ENCODE data around the gene PFKFB3.
"Not testable (repeated sequence)": the region's sequence is repeated elsewhere in the genome, so short reads cannot be mapped to it uniquely, and the experiment has no call there.

PFKFB3 gene

DNA sequence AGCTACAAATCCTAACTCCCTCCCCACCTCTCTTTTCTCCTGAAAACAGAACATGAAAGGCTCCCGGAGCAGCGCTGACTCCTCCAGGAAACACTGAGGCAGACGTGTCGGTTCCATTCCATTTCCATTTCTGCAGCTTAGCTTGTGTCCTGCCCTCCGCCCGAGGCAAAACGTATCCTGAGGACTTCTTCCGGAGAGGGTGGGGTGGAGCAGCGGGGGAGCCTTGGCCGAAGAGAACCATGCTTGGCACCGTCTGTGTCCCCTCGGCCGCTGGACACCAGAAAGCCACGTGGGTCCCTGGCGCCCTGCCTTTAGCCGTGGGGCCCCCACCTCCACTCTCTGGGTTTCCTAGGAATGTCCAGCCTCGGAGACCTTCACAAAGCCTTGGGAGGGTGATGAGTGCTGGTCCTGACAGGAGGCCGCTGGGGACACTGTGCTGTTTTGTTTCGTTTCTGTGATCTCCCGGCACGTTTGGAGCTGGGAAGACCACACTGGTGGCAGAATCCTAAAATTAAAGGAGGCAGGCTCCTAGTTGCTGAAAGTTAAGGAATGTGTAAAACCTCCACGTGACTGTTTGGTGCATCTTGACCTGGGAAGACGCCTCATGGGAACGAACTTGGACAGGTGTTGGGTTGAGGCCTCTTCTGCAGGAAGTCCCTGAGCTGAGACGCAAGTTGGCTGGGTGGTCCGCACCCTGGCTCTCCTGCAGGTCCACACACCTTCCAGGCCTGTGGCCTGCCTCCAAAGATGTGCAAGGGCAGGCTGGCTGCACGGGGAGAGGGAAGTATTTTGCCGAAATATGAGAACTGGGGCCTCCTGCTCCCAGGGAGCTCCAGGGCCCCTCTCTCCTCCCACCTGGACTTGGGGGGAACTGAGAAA, 30.4 kb downstream of the PFKFB3 start:
- TF ChIP-seq, protein P1, sequence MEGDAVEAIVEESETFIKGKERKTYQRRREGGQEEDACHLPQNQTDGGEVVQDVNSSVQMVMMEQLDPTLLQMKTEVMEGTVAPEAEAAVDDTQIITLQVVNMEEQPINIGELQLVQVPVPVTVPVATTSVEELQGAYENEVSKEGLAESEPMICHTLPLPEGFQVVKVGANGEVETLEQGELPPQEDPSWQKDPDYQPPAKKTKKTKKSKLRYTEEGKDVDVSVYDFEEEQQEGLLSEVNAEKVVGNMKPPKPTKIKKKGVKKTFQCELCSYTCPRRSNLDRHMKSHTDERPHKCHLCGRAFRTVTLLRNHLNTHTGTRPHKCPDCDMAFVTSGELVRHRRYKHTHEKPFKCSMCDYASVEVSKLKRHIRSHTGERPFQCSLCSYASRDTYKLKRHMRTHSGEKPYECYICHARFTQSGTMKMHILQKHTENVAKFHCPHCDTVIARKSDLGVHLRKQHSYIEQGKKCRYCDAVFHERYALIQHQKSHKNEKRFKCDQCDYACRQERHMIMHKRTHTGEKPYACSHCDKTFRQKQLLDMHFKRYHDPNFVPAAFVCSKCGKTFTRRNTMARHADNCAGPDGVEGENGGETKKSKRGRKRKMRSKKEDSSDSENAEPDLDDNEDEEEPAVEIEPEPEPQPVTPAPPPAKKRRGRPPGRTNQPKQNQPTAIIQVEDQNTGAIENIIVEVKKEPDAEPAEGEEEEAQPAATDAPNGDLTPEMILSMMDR (IDR thresholded peaks at IDR 0.05; ENCODE audit: control insufficient read depth, insufficient read depth, low read depth, low read length, missing control alignments), result no peak
- no peak for DNase-seq (ENCODE audit: low read depth)
- H3K4me3 ChIP-seq (ENCODE audit: control insufficient read depth, low read depth, low read length), result no peak overlapping the region

GRCh38 chr10:6233725-6234277, 31.1 kb downstream of the PFKFB3 start:
- TF ChIP-seq, protein P1 (IDR thresholded peaks at IDR 0.05; ENCODE audit: control insufficient read depth, insufficient read depth, low read depth, low read length, missing control alignments), result no peak
- no peak for DNase-seq (ENCODE audit: low read depth)
- no peak overlapping the region for H3K4me3 ChIP-seq (ENCODE audit: control insufficient read depth, low read depth, low read length)

- TF ChIP-seq, protein P1 (IDR thresholded peaks at IDR 0.05; ENCODE audit: control insufficient read depth, insufficient read depth, low read depth, low read length, missing control alignments), result no peak
- DNase-seq (ENCODE audit: low read depth), result no peak
- no peak overlapping the region for H3K4me3 ChIP-seq (ENCODE audit: control insufficient read depth, low read depth, low read length)
Measured at GRCh38 chr10:6234371-6234770, 31.6 kb downstream of the PFKFB3 start.

DNA sequence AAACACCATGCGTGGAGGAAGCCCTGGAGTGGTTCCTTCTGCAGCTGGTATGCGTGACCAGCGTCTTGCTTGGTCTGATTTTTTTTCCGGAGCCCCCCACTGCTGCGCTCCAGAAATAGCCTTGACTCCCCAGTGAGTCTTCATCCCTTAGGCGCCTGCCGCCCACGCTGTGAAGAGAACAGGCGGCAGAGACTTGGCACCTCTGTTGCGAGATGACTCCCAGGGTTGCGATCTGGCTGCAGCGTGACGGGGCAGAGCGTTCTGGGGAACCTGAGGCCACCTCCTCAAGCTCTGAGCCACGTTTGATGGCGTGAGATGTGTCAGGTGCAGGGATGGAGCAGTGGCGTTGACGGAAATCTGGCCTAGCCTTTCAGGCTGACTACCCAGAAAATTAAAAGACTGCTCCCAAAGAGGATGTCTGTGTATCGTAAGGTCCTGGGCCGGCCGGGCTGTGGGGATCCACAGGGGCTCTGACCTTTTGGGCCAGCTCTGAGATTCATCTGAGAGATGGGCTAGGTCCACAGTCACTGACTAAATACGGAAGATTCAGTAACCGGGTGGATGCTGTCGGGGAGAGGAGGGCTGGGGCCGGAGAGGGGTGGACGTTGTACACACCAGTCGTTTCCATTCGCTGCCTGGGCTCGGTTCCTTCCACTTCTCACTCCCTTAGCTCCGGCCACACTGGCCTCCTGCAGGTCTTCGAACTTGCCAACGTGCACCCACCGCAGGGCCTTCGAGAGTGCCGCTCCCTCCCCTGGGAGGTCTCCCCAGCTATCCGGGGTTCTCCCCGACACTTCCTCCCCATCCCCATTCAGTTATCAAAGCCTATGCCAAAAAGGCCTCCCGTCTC, 33.8 kb downstream of the PFKFB3 start:
- DNase-seq (ENCODE audit: low read depth), result no peak
- TF ChIP-seq, protein P1 (IDR thresholded peaks at IDR 0.05; ENCODE audit: control insufficient read depth, insufficient read depth, low read depth, low read length, missing control alignments), result no peak
- H3K4me3 ChIP-seq (ENCODE audit: control insufficient read depth, low read depth, low read length), result no peak overlapping the region

DNA sequence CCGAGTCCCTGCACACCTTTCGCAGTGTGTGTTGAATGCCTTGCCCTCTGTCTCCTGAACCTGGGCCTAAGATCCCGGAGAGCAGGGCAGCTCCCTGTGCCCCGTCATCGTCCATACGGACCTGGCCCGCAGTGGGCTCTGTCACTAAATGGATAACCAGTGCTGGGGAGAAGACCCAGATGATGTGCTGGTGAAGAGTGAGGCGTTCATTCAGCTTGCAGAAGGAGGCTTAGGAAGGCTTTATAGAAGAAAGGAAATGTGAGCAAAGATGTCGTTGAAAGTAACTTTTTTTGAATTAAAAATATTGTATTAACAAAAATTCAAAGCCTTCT, 34.4 kb downstream of the PFKFB3 start:
- TF ChIP-seq, protein P1 (IDR thresholded peaks at IDR 0.05; ENCODE audit: control insufficient read depth, insufficient read depth, low read depth, low read length, missing control alignments), result no peak
- H3K4me3 ChIP-seq (ENCODE audit: control insufficient read depth, low read depth, low read length), result no peak overlapping the region
- no peak for DNase-seq (ENCODE audit: low read depth)

DNA sequence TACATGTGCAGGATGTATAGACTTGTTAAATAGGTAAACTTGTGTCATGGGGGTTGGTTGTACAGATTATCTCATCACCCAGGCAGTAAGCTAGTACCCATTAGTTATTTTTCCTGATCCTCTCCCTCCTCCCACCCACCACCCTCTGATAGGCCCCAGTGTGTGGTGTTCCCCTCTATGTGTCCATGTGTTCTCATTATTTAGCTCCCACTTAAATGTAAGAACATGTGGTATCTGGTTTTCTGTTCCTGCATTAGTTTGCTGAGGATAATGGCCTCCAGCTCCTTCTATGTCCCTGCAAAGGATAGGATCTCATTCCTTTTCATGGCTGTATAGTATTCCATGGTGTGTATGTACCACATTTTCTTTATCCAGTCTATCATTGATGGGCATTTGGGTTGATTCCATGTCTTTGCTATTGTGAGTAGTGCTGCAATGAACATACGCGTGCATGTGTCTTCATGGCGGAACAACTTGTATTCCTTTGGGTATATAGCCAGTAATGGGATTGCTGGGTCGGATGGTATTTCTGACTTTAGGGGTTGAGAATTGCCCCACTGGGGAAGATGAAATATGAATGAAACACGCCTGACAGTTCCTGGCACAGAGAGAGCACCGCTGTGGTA, 36.0 kb downstream of the PFKFB3 start:
- not testable (repeated sequence) for DNase-seq (ENCODE audit: low read depth); H3K4me3 ChIP-seq (ENCODE audit: control insufficient read depth, low read depth, low read length)

Data from AG09309 (cell line).